LNCaP clone FGC (cell line): ENCODE data around the gene C4orf50.

ENCODE experiments used
- DNase-seq: peaks from one replicate; pipeline ENCODE4 v3.0.0-alpha.2; 2011; ENCODE audit warnings: low read depth
- H3K4me3 ChIP-seq: 2 replicates; pipeline ENCODE4 v1.5.1; 2011; ENCODE audit warnings: mild to moderate bottlenecking, low read depth, low read length, control low read depth
- CTCF ChIP-seq: IDR thresholded peaks from 2 replicates; pipeline ENCODE4 v1.5.1; 2012; ENCODE audit warnings: mild to moderate bottlenecking; ENCODE audit not compliant: control insufficient read depth, insufficient read depth; ENCODE audit errors: extremely low read depth

The C4orf50 gene

GRCh38 chr4:6017800-6018199 is 431 bp downstream of the C4orf50 start:
- no peak for TF ChIP-seq CTCF
- no peak overlapping the region for H3K4me3 ChIP-seq
- no peak for DNase-seq

- DNase-seq = no peak
- H3K4me3 ChIP-seq = no peak overlapping the region
Observed at GRCh38 chr4:6017030-6017429, 1.2 kb downstream of the C4orf50 start.

GRCh38 chr4:6013564-6013963 is 4.7 kb downstream of the C4orf50 start:
- no peak for TF ChIP-seq CTCF
- DNase-seq = no peak
- H3K4me3 ChIP-seq = no peak overlapping the region

More at GRCh38 chr4:6017030-6017429, 1.2 kb downstream of the C4orf50 start:
- no peak for TF ChIP-seq CTCF

- H3K4me3 ChIP-seq = no peak overlapping the region
- DNase-seq = no peak
- no peak for TF ChIP-seq CTCF
Observed at GRCh38 chr4:6012200-6012599, 6.0 kb downstream of the C4orf50 start.

DNA sequence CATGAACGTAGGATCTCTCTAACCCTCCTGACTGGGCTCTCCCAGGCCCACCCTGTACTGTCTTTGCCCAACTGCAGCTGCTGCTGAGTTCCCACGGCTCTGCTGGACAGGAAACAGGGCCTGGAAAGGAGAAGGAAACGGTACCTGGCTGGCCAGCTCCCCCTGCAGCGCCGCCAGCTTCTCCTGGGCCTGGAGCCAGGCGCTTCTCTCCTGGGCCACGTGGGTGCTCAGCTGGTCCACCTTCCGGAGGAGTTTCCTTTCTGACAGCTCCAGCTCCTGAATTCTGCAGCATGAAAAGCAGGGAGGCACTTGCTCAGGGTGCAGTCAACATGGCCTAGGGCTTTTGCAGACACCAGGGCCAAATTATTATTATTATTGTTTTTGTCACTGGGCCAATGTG is 6.5 kb downstream of the C4orf50 start:
- no peak for TF ChIP-seq CTCF
- H3K4me3 ChIP-seq = no peak overlapping the region
- DNase-seq = peak; percentile 59

- TF ChIP-seq CTCF = no peak
- no peak overlapping the region for H3K4me3 ChIP-seq
- DNase-seq = no peak
Observed at GRCh38 chr4:6011271-6011671, 7.0 kb downstream of the C4orf50 start.

DNA sequence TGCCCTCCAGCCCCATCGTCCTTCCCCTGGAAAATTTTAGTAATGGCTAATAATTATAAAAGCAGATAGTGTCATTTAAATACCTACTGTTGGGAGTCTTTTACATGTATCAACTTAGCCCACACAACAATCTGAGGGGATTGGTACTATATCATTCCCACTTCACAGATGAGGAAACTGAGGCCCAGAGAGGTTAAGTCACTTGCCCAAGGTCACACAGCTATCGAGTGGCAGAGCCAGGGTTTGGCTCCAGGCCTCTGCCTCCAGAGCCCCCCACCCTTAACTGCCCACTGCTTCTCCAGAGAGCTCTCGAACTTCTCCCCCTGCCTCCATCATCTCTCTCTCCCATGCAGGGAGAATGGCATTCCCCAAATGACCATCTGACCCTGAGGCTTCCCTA is 7.4 kb downstream of the C4orf50 start:
- no peak overlapping the region for H3K4me3 ChIP-seq
- no peak for DNase-seq
- no peak for TF ChIP-seq CTCF
